T-helper 1 cell treated with Interleukin-12 subunit alpha and Interleukin-12 subunit beta and Interleukin-4 antibody, amounts not matched to agents 30 μg/mL and 1 μg/mL, for 36 hours (primary cell): ENCODE data around the gene HOXA2.

Experiments used
- H3K27ac Mint-ChIP-seq: one replicate; pipeline ENCODE4 v1.8.0; 2021; ENCODE audit warnings: mild to moderate bottlenecking, mixed read lengths
- H3K27me3 Mint-ChIP-seq: one replicate; pipeline ENCODE4 v1.8.0; 2021; ENCODE audit warnings: low read depth, mixed read lengths
- H3K36me3 Mint-ChIP-seq: one replicate; pipeline ENCODE4 v1.8.0; 2021; ENCODE audit warnings: low read depth, mixed read lengths
- H3K4me1 Mint-ChIP-seq: one replicate; pipeline ENCODE4 v1.8.0; 2021; ENCODE audit warnings: low read depth, mixed read lengths
- H3K4me3 Mint-ChIP-seq: one replicate; pipeline ENCODE4 v1.8.0; 2021; ENCODE audit warnings: mild to moderate bottlenecking, moderate library complexity, mixed read lengths
- H3K9me3 Mint-ChIP-seq: one replicate; pipeline ENCODE4 v1.8.0; 2021; ENCODE audit warnings: mixed read lengths

The HOXA2 gene

GRCh38 chr7:27124096-27124901 lies 21.8 kb upstream of the HOXA2 start:
- Mint-ChIP-seq H3K9me3 (no peaks in the 10 kb centered on the region), H3K27ac (no peak overlapping the region), H3K4me1 (no peaks in the 10 kb centered on the region), H3K27me3 (peaks cover 43% of the 10 kb centered on the region), H3K4me3 (no peak overlapping the region), H3K36me3 (no peaks in the 10 kb centered on the region)

DNA sequence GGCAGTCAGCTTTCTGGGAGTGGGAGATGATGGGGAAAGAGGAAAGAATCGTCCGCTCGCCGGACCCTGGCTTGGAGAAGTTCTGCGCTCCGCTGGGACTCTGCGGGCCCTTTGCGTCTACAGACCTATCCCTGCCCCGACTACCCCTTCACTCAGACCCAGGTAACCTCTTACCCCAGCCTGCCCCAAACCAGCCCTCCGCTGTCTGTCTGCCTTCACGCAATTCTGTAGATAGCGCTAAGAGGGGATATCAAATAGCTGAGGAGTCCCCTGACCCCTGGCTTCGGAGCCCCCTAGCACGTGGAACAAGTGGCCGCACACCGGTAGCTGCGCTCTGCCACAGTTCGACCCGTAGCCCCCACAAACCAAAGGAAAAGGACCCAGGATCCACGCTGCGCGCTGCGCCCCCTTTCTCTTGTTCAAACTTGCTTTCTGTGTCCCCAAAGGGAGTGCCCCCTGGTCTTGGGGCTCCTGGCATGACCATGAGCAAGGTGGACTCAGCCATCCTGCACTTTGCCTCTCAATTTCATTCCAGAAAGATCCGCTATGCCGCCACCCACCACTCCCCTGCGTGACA lies 21.1 kb upstream of the HOXA2 start:
- H3K4me1 Mint-ChIP-seq: no peaks in the 10 kb centered on the region
- H3K27me3 Mint-ChIP-seq: peaks cover 40% of the 10 kb centered on the region
- H3K27ac Mint-ChIP-seq: no peak overlapping the region
- H3K9me3 Mint-ChIP-seq: no peaks in the 10 kb centered on the region
- H3K4me3 Mint-ChIP-seq: no peak overlapping the region
- no peaks in the 10 kb centered on the region for H3K36me3 Mint-ChIP-seq

DNA sequence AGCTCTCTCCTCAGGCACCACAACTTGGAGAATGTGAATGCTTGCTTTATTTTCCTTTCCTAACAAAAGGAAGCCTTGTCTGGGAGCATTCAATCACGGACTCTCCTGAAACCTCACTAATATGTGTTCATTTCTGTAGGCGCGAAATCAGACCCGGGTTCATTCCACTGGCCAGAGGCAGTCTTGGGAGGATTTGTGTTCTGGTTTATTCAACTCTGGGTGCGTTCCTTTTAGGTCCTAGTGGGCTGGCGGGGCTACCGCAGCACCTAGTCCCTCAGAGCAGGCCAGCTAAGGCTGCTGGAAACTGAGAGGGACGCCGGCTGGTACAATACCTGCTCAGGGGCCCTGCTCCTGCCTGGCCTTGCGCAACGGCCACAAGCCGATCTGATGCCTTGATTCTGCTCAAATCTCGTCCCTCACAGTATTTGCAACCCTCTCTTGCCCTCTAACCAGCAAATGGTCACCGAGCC lies 20.6 kb upstream of the HOXA2 start:
- Mint-ChIP-seq H3K27me3 (peaks cover 35% of the 10 kb centered on the region), H3K9me3 (no peaks in the 10 kb centered on the region), H3K27ac (no peak overlapping the region), H3K4me3 (no peak overlapping the region), H3K4me1 (no peaks in the 10 kb centered on the region), H3K36me3 (no peaks in the 10 kb centered on the region)

DNA sequence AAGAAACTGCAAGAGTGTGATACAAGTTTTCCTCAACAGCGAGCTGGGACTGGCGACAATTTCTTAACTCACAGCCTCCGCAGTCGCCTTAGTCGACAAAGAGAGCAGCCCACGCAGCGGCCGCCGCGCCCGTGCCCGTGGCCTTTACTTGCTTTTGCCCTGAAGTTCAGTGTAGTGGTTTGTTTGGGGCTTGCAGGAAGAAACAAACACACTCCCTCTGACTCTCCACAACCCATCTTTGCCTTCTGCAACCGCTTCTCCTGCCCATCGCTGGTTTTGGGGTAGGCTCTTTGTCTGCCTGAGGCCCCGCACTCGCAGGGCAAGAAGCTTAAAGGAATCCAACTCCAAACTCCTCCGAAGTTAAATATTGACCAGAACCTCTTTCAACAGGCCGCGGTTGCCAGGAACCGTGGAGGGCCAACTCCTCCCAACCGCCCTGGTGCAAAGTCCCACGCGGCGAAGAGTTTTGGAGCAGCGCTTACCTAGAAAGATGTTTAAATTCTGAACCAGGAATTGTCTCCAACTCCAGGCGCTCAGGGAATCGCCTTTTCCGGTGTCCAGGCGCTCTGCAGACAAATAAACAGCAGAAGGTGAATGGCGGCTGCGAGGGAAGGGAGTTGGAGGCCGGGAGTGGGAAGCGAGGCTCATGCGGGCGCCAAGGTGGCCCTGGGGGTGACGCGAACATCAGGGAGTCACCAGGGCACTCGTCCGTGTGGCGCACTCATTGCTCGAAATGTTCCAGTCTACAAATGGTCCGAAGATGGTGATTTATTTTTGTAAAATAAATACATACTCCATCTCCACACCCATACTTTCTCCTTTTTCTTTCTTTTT lies 19.8 kb upstream of the HOXA2 start:
- H3K36me3 Mint-ChIP-seq: no peaks in the 10 kb centered on the region
- no peak overlapping the region for H3K4me3 Mint-ChIP-seq
- no peak overlapping the region for H3K27ac Mint-ChIP-seq
- no peaks in the 10 kb centered on the region for H3K9me3 Mint-ChIP-seq
- peaks cover 27% of the 10 kb centered on the region for H3K27me3 Mint-ChIP-seq
- H3K4me1 Mint-ChIP-seq: no peaks in the 10 kb centered on the region

GRCh38 chr7:27121684-27122076 lies 19.2 kb upstream of the HOXA2 start:
- H3K4me3 Mint-ChIP-seq: no peak overlapping the region
- no peaks in the 10 kb centered on the region for H3K4me1 Mint-ChIP-seq
- H3K36me3 Mint-ChIP-seq: no peaks in the 10 kb centered on the region
- peaks cover 21% of the 10 kb centered on the region for H3K27me3 Mint-ChIP-seq
- H3K9me3 Mint-ChIP-seq: no peaks in the 10 kb centered on the region
- H3K27ac Mint-ChIP-seq: no peak overlapping the region

GRCh38 chr7:27119412-27119911 lies 17.0 kb upstream of the HOXA2 start:
- no peaks in the 10 kb centered on the region for H3K4me1 Mint-ChIP-seq
- H3K27ac Mint-ChIP-seq: no peak overlapping the region
- H3K4me3 Mint-ChIP-seq: no peak overlapping the region
- H3K9me3 Mint-ChIP-seq: no peaks in the 10 kb centered on the region
- H3K36me3 Mint-ChIP-seq: no peaks in the 10 kb centered on the region
- H3K27me3 Mint-ChIP-seq: peaks cover 7% of the 10 kb centered on the region

DNA sequence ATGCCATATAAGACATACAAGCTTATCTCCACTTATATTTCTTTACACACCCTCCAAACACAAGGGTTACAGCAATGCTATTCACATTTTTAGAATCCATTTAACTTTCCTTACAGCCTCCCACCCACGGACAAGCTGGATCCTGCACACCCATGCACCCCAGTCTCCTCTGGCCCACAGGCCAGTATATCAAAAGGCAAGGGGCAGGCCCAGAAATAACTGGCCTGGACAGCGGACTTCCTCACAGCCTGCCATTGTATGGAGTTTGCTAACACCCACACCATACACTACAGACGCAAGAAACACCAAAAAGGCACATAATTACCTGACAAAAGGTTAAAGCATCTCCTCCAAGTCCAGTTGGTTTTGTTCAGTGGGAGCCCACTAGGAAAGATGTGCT lies 16.1 kb upstream of the HOXA2 start:
- H3K27me3 Mint-ChIP-seq: peaks cover 7% of the 10 kb centered on the region
- H3K4me3 Mint-ChIP-seq: no peak overlapping the region
- no peaks in the 10 kb centered on the region for H3K4me1 Mint-ChIP-seq
- H3K27ac Mint-ChIP-seq: no peak overlapping the region
- H3K36me3 Mint-ChIP-seq: no peaks in the 10 kb centered on the region
- no peaks in the 10 kb centered on the region for H3K9me3 Mint-ChIP-seq

DNA sequence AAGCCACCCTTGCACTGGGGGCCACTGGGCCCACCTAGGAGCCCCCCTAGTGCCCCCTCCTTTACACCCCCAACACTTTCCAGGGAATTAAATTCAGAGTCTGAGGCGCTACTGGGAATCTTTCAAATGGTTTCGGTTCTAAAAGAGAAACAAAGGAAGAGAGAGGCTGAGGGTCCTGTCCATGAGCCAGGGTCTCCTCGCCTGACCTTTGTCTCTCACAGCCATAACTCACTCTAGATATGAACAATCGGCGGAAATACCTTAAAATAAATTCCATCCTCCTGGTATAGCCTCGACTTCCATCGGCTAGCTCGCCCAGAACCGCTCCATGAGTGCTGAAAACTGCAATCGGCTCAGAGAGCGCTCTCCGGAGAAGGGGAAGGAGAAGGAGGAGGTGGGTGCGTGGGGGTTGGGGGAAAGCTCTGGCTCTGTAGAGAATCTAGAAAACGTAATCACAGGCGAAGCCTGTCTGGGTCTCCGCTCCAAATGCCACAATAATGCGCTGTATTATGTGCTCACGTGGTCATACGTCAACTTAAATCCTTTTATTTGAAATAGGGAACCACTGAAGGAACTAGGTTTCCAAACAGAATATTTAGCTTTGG lies 15.5 kb upstream of the HOXA2 start:
- no peak overlapping the region for H3K4me3 Mint-ChIP-seq
- H3K36me3 Mint-ChIP-seq: no peaks in the 10 kb centered on the region
- no peaks in the 10 kb centered on the region for H3K9me3 Mint-ChIP-seq
- H3K27me3 Mint-ChIP-seq: peaks cover 7% of the 10 kb centered on the region
- no peaks in the 10 kb centered on the region for H3K4me1 Mint-ChIP-seq
- no peak overlapping the region for H3K27ac Mint-ChIP-seq

DNA sequence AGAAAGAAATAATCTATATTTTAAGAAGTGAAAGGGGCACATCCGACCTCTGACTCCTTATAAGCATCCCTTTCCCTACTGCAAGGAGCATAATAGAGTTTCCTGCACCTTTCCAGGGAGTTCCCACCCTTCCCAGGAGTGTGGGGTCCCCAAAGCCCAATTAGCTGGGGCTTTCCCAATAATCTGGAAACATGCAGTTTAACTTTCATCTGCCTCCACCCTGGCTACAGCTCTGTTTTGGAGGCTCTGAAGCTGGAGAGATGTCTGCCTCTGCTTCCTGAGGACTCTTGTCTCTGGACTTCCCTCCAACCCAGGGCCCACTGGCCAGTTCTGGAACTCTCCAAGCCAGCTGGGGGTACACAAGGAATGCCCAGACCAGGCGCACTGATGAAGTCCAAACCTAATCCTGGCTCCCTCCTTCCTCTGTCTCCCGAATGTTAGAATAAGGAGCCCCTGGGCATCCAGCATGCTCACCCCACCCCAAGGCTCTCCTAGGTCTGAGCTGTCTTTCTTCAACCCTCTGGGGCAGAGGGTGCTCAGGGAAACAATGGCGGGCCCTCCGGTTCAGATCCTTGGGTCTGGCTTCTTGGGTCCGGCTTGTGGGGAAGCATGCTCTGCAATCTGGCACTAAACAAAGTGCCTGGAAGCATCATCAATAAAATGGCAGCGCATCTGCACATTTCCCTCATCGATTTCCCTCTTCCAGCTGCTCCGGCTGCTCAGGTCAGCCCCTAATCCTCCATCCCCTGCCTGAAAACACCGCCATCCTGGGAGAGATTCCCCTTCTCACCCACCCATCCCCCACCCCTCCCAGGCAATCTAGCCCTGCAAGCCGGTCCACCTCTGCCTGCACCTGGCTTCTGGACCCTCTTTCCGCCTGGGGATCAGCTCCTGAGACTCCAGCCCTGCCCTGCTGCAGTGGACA lies 14.7 kb upstream of the HOXA2 start:
- no peaks in the 10 kb centered on the region for H3K4me1 Mint-ChIP-seq
- no peak overlapping the region for H3K4me3 Mint-ChIP-seq
- H3K27me3 Mint-ChIP-seq: peaks cover 7% of the 10 kb centered on the region
- H3K9me3 Mint-ChIP-seq: no peaks in the 10 kb centered on the region
- H3K27ac Mint-ChIP-seq: no peak overlapping the region
- H3K36me3 Mint-ChIP-seq: no peaks in the 10 kb centered on the region

GRCh38 chr7:27116031-27116961 lies 13.8 kb upstream of the HOXA2 start:
- Mint-ChIP-seq H3K9me3 (no peaks in the 10 kb centered on the region), H3K36me3 (no peaks in the 10 kb centered on the region), H3K4me1 (no peaks in the 10 kb centered on the region), H3K4me3 (no peak overlapping the region), H3K27me3 (peaks cover 11% of the 10 kb centered on the region), H3K27ac (no peak overlapping the region)

DNA sequence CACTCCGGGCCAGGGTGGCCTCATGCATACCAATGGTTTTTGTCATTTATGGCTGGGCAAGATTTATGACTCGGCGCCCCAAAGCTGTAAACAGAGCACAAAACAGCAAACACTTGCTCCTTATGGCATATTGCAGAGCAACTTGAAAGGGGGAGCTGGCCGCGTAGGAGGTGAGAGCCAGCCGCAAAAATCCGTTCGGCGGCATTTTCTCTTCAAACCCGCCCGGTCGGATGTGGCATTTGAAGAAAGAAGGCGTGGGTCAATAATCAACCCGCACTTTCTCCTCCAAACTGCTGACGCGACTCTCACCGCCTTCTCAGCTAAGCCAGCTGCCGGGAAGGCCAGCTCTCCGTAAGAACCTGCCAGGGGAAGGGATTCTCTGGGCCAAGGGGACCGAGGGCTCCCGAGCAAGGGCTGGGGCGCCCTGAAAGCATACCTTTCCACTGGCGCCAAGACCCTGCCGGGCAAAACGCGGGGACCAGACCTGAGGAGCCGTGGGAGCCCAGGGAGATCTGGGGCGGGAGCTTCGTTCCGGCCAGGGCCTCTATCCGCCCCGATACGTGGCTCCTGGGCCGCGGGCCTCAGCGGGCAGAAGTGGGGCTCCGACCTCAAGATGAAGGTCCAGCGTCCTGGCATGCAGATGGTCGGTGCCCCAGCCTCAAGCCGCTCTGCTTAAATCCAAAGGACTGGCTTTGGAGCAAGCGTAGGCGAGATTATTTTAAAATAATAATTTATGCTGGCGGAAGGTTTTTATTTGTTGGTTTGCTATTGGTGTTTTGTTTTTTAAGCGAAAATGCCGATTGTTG lies 12.9 kb upstream of the HOXA2 start:
- no peaks in the 10 kb centered on the region for H3K9me3 Mint-ChIP-seq
- no peaks in the 10 kb centered on the region for H3K4me1 Mint-ChIP-seq
- no peaks in the 10 kb centered on the region for H3K36me3 Mint-ChIP-seq
- H3K4me3 Mint-ChIP-seq: no peak overlapping the region
- no peak overlapping the region for H3K27ac Mint-ChIP-seq
- H3K27me3 Mint-ChIP-seq: peaks cover 11% of the 10 kb centered on the region

- Mint-ChIP-seq H3K9me3 (no peaks in the 10 kb centered on the region), H3K4me1 (no peaks in the 10 kb centered on the region), H3K27ac (no peak overlapping the region), H3K27me3 (peaks cover 11% of the 10 kb centered on the region), H3K36me3 (no peaks in the 10 kb centered on the region), H3K4me3 (no peak overlapping the region)
Measured at GRCh38 chr7:27114881-27115220, 12.4 kb upstream of the HOXA2 start.
